Nephron (organoid): ENCODE data around the gene C1R.

Experiments
- H3K27ac Mint-ChIP-seq, 3 experiments: 2 replicates each; pipeline ENCODE4 v1.8.0; 2020; ENCODE audit warnings: mixed read lengths in 3 of 3, mild to moderate bottlenecking in 2 of 3, moderate library complexity in 1 of 3
- H3K27me3 Mint-ChIP-seq: 2 replicates; pipeline ENCODE4 v1.8.0; 2021; ENCODE audit warnings: low read depth, mild to moderate bottlenecking, moderate library complexity, mixed read lengths
- H3K36me3 Mint-ChIP-seq: 2 replicates; pipeline ENCODE4 v1.8.0; 2020; ENCODE audit warnings: low read depth, mixed read lengths
- H3K4me1 Mint-ChIP-seq: 2 replicates; pipeline ENCODE4 v1.8.0; 2020; ENCODE audit warnings: mixed read lengths
- H3K4me3 Mint-ChIP-seq, 3 experiments: 2 replicates each; pipeline ENCODE4 v1.8.0; 2020; ENCODE audit warnings: mild to moderate bottlenecking in 3 of 3, mixed read lengths in 3 of 3, moderate library complexity in 2 of 3
- H3K9me3 Mint-ChIP-seq: 2 replicates; pipeline ENCODE4 v1.8.0; 2020; ENCODE audit warnings: mixed read lengths
- CTCF ChIP-seq, 3 experiments: fragments of 200-600 bp; sonication (generic); IDR thresholded peaks; one replicate each; pipeline ENCODE4 v1.5.0; 2021; ENCODE audit warnings: antibody characterized with exemption in 3 of 3; ENCODE audit not compliant: unreplicated experiment in 3 of 3

The C1R gene

GRCh38 chr12:7032990-7033389 lies 59.3 kb downstream of the C1R start:
- H3K27ac Mint-ChIP-seq = no peak overlapping the region

GRCh38 chr12:7031306-7031705 lies 60.9 kb downstream of the C1R start:
- peaks cover 11% of the 10 kb centered on the region for H3K27me3 Mint-ChIP-seq
- TF ChIP-seq CTCF (IDR thresholded peaks at IDR 0.05; ENCODE audit: unreplicated experiment in 3 of 3) = no peak
- H3K4me3 Mint-ChIP-seq = no peak overlapping the region
- H3K4me1 Mint-ChIP-seq = no peaks in the 10 kb centered on the region
- H3K9me3 Mint-ChIP-seq = no peaks in the 10 kb centered on the region
- H3K36me3 Mint-ChIP-seq = no peaks in the 10 kb centered on the region
- no peak overlapping the region for H3K27ac Mint-ChIP-seq

More at GRCh38 chr12:7032990-7033389, 59.3 kb downstream of the C1R start:
- H3K9me3 Mint-ChIP-seq = no peaks in the 10 kb centered on the region
- no peaks in the 10 kb centered on the region for H3K4me1 Mint-ChIP-seq
- H3K27me3 Mint-ChIP-seq = peaks cover 11% of the 10 kb centered on the region
- H3K4me3 Mint-ChIP-seq = no peak overlapping the region
- TF ChIP-seq CTCF (IDR thresholded peaks at IDR 0.05; ENCODE audit: unreplicated experiment in 3 of 3) = no peak
- H3K36me3 Mint-ChIP-seq = no peaks in the 10 kb centered on the region
